HG03103 (cell line): ENCODE results near the gene FMN2.

ENCODE experiments used
- ATAC-seq: cut with Tn5 transposase; IDR thresholded peaks from one replicate; pipeline ENCODE4 v1.9.1; 2021; ENCODE audit warnings: low read depth; ENCODE audit not compliant: unreplicated experiment

The FMN2 gene

DNA sequence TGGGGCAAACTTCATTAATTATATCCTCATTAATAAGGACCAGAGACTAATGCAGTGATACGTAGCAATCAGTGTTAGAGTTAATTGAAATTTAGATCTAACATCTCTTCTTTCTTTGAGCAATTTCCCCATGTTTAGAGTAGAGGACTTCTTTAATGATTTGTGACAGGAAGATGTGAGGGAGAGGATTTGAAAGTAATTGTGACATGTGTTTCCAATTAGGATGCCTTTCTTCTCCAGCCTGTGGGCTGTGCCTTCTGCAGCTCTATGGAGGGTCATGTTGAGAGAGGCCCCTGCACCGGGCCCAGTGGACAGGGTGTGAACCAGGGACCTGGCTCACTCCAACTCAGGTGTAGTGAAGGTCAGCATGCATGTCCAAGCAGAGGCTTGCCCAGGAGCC lies 417.3 kb downstream of the FMN2 start:
- no peak for ATAC-seq

DNA sequence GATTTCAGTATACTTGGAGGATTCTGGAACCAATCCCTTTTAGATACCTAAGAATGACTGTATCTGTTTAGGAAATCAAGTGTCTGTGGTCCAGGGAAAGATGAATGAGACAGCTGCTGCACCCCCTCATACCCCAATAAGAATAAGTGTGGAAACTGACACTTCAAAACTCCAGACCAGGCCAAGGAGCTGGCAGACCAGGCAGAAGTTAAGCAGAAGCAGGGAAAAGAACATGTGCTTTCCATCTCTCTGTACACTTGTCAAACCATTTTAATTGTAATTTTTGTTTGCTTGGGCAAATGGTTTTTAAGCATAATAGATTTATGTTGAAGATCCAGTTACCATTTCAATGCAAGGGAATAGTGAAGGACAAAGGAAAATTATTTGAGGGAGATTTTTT lies 420.1 kb downstream of the FMN2 start:
- ATAC-seq = no peak

DNA sequence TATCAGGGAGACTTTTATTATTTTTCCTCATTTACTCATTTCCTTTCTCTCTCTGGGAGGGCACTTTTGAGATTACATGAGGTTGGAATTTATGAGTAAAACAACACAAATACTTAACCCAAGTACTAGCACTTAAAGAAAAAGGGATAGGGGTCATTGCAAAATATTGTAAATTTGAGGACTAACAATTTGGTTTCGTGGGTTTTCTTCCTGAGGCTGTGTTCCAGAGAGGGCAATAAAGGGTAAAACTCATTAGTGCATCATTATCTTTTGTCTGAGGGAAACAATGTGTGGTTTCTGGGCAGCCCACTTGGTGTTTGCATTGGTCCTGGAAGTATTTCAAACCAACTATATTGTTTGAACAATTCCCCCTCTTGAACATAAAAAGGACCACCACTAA lies 423.8 kb downstream of the FMN2 start:
- ATAC-seq = no peak

DNA sequence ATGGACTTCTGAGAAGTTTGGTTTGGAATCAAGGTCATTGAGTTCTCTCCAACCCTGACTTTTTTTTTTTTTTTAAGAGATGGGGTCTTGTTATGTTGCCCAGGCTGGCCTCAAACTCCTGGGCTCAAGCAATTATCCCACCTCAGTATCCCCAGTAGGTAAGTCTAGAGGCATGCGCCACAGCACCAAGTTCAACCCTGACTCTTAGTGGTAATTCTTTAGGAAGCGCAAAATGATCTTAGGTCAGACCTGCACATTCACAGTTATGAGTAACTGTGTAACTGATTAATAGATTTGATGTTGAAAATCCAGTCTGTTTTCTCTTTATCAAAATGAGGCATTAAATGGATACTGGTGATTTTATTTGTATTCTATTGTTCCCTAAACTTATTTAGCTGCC lies 424.4 kb downstream of the FMN2 start:
- ATAC-seq = no peak

DNA sequence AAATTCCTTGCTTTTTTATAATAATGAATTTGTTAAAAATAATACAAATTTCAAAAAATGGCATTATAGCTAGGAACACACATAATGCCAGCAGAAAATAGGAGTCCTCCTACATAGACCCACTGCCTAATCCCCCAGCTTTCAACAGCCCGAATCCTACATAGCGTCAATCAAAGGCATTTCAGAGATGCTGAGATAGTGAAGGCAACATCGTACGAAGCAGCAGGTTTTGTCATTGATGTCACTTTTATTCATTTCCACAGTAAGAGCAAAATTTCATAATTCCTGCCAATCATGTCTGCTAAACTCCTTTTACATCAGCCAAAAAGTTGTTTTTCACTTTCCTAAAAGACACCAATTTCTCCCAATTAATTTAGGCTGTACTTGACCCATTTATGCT lies 426.2 kb downstream of the FMN2 start:
- no peak for ATAC-seq

DNA sequence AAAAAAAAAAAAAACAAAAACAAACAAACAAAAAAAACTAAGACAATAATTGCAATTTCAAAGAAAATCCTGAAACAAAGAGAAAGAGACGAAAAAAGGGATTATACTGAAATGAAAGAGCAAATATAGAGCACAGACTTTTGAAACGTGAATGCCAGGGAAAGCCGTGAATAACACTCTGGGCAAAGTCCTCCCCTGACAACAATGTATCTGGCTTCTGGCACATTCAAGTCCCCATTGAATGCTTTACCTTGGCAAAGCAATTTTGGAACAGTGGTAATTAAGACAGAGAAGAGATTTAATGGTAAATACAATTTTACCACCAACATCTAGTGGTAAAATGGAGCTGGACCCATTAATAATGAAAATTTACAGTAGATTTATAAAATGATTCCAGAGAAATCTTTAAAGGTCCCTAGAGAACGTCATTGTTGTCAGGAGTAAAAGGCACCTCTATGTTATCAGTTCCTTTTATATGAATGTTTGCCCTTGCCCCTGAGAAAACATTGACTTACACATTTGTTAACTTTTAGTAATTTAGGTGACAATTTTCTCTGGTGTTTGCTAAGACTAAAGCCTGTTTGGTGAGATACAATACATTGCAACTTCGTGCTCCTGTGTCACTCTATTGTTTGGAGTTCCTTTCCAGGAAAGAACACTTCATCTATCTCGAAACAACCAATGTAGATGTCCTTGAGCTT lies 430.6 kb downstream of the FMN2 start:
- ATAC-seq = no peak

DNA sequence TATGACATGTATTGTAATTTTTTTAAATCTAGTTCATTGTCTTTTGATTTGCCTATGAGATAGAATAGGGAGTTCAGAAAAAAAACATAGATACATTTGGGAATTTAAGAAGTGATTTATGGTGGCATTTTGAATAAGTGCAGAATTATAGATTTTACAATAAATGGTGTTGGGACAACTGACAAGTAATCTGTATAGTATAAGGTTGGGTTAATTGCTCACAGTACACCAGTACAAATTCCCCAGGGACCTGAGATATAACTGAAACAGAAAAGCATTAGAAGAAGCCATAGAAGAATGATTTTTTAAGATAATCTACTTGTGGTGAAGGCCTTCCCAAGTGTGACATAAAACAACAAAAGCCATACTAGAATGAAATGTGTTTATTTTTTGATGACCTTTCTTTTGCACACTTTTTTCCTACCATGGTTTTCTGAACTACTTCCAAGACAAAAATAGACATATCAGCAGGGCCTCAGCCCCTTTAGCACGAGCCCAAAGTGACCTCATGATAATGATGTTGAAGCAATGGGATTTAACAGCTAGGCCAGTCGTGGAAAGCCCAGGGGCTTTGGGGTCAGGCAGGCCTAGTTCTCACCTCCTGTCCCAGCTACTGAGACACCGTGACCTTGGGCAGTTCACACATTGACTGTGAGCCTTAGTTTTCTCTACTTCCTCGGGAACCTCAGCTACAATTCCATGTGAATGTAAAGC lies 432.8 kb downstream of the FMN2 start:
- ATAC-seq = no peak
